GM18507 (cell line): ENCODE data around the gene C14orf119.
A peak's percentile ranks its signal among the peaks of the same experiment; 100 is the strongest.

Source experiments
- DNase-seq: peaks from one replicate; pipeline ENCODE4 v3.0.0; 2011; ENCODE audit warnings: low read depth; ENCODE audit not compliant: insufficient read length; ENCODE audit errors: extremely low spot score
- FAIRE-seq: peaks from 2 replicates; lab custom pipeline; 2011; peaks lifted over from hg19 to GRCh38; lab: Jason Lieb, UNC

Gene C14orf119

DNA sequence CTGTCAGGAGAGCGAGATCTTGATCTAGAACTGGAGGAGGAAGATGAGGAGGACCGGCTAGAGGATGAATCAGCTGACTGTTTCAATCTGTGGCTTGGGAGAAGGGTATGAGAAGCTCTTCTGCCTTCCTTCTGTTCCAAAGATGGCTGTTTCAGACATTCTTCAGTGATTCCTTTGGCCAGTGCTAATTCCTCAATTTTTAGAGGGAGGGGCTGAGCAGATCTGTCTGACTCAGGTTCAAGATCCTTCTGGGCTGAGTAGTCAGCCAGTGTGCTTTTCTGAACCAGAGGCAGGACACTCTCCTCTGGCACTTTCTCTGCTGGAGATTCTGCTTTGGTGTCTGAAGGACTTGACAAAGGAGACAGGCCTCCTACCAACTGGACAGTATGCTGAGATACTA is 15.6 kb upstream of the C14orf119 start:
- no peak for FAIRE-seq
- no peak for DNase-seq

DNA sequence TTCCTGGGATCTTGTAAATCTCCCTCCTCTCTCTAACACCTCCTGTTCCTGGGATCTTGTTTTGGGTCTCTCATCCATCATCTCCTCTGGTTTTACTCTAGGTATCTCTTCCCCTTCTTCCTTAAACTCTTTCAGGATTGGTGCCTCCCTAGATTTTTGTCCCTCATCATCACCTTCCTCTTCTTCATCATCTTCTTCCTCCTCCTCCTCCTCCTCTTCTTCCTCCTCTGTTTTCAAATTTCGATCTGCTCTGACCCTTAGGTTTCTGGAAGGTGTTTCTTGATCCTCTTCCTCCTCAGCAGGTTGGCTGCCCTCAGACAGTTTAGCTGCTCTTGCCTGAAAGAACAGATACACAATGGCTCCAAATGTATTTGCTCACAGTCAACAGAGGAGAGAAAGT is 14.8 kb upstream of the C14orf119 start:
- FAIRE-seq (no peak), DNase-seq (no peak)

DNA sequence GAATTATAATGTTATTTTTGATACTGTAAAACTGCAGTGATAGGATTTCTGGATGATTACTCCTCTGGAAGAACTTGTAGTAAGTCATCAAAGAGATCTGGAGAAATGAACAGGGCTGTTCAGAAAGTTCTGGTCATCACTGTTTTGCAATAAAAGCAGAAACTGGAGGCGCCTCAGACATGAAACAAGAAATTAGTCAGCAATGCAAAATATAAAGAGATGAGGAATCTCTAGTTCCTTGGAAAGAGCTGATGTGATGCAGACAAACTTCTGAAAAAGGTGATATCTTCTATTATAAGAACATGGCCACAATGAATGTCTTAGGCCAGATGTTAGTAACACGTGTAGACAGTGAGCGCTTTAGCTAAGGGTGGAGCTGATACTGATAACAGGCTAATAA is 9.8 kb upstream of the C14orf119 start:
- no peak for DNase-seq
- no peak for FAIRE-seq

DNA sequence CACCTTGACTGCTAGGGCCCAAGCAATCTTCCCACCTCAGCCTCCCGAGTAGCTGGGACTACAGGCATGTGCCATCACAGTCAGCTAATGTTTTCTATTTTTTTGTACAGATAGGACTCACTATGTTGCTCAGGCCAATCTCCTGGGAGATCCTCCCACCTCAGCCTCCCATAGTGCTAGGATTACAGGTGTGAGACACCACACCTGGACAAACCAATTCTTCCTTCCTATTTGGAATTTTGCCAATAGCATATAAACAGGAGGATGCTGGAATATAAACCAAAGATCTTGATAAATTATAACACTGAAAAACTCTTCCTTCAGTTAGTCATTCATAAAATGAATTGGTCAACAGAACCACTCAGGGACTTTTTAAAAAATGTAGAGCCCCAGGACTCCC is 8.7 kb upstream of the C14orf119 start:
- FAIRE-seq (no peak), DNase-seq (no peak)

DNA sequence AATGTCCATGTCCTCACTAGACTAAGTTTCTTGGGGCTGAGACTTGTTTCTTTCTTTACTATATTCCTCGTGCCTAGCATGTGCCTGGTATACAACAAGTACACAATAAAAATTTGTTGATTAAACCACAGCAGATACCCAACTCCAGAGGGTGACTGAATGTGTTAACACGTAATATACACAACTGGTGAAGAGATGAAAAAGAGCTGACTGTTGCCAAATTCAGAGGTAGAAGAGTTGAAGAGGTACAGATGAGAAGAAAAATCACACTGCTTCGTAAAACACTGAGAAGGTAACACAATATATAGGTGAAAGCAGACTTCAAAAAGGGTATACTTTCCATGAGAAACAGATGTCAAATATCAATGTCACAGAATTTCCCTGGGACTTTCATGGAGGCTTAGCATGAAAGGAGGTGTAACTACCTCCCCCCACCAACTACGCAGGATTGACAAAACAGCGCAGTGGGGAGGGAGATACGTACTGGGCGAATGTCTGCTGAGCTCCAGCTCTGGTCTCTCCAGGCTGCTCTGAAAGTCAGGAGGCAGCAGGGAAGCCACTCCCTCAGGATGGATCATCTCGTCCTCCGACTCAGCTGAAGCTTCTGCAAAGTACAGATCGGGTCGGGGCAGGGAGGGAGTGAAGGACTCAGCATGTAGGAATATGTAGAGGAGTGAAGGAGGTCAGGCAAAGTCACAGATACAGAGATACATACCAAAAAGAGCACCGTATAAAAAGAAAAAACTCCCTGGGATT is 5.6 kb upstream of the C14orf119 start:
- FAIRE-seq (no peak), DNase-seq (no peak)

DNA sequence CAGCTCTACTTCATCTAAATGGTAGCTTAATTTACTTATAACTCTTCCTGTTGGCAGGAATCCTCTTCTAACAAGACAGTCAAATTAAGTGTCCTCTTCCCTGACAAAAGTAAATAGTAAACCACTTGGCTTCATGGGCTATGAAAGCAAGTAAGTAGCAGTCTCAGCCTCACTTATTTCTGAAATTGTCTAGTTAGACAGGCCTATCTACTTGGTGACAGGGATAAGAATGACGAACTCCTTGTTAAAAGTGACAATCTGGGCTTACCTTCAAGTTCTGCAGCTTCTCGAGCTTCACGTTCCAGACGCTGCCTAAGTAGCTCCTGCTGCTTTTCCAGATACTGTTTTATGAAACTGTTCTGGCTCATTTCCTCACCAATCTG is 5.1 kb upstream of the C14orf119 start:
- DNase-seq (no peak), FAIRE-seq (no peak)

DNA sequence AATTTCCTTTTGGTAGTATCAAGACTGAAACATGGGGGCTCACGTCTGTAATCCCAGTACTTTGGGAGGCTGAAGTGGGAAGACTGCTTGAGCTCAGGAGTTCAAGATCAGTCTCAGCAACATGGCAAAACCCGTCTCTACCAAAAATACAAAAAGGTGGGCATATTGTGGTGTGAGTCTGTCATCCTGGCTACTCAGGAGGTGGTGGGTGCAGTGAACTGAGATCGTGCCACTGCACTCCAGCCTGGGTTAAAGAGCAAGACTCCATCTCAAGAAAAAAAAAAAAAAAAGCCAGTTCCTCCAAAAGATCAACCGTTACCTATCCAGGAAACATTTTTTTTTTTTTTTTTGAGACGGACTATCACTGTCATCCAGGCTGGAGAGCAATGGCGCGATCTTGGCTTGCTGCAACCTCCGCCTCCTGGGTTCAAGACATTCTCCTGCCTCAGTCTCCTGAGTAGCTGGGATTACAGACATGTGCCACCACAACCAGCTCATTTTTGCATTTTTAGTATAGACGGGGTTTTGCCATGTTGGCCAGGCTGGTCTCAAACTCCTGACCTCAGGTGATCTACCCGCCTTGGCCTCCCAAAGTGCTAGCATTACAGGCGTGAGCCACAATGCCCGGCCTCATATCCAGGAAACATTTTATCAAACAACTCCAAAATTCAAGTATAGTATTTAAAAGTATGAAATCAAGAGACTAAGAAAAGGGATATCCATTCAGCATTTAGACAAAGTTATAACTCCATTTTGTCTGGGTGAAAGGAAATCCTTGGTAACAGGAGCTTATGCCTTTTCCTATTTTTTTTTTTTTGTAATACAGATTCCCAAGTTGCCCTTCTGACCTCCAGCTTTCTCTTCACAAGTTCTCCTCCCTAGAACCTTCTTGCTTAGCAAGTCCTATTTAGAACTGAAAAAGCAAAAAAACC is 3.7 kb upstream of the C14orf119 start:
- no peak for FAIRE-seq
- DNase-seq = no peak

DNA sequence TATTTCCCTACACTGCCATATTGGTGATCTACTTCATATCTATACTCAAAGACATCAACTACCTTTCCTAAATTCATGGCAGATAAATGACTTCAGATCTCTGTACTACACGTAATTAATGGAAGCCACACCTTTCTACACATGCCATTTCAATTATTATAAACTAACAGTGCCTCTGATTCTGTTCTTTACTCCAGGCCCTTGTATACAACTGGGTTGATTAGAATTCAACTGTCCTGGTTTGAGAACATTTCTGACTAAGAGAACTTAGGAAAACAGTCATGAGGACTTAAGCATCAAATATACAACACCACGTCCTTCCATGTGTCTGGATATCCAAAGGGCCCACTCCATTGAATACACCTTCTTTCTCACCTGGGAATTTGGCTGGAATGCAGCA is 2.2 kb upstream of the C14orf119 start:
- DNase-seq (no peak), FAIRE-seq (no peak)

DNA sequence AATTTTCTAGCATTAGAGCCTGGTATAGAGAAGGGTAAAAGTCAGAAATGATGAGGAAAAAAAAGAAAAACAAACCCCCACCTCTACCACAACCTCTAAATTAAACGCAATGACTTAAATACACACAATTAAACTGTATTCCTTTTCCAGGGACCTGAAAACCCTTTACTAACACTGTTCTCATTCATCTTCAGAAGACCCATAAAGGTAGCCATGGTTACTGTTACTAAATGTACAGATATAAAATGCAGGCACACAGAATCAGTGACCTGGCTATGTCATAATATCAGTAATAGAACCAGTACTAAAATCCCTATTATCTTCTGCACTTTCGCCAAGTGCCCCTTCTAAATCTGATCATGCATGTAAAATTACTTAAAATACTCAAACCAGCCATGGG is 1.8 kb upstream of the C14orf119 start:
- DNase-seq = no peak
- FAIRE-seq = no peak

DNA sequence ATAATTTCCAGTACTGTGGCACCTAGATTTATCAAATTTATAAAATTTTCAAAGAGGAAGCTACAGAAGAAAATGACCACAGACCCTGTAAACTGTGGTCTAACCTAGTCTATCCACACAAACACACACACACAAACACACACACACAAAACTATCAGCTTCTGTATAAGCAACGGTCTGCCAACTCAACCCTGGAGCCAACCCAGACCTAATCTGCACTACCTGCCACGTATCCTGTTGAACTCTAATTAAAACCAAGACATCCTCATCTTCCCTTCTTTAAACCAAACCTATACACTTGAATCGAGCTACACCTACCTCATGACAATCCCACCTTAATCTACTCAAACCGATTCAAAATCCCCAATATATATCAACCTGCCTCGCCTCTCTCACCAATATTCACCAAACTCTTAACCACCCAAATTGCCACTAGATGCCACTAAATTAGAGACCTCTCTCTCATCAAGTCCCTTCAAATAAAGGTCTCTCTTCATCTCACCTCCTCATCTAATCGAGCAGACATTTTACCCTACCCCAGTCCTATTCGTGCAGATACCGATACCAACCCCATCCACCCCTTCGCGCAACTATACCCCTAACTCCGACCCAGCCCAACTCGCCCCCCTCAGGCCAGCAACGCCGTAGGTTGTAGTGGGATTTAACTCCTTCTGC is 1.2 kb upstream of the C14orf119 start:
- peak; percentile 81 for FAIRE-seq

DNA sequence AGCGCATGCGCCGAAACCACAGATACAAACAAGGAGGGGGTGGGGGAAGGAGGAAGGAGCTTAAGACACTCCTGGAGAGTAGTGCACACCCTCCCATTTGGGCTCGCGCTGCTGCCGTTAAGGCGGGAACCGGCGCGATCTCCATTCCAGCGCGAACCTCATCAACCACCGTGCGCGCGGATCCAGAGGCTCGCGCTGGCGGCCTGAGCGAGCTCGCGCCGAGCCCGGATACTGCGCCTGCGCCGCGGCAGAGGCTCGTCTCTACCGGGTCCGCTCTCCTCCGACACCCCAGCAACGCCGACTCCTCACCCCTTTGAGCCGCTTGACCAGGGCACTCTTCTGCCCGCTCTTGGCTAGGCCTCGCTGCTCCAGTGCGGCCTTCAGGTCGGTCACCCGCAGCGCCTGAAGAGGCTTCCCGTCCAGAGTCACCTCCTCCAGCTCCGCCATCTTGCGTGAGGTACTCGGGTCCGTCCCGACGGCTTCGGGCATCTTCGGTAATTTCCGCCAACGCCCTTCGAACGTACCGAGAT is 574 bp upstream of the C14orf119 start, which contains the start of gene ACIN1:
Gene ACIN1 (minus strand): TSS at position 471 of the 530 bp plus-strand sequence. CDS start 24 bp downstream, at position 447.
- FAIRE-seq = no peak
- peak; percentile 52 for DNase-seq

More for the DNA sequence above, 1.2 kb upstream of the C14orf119 start:
- no peak for DNase-seq

DNA sequence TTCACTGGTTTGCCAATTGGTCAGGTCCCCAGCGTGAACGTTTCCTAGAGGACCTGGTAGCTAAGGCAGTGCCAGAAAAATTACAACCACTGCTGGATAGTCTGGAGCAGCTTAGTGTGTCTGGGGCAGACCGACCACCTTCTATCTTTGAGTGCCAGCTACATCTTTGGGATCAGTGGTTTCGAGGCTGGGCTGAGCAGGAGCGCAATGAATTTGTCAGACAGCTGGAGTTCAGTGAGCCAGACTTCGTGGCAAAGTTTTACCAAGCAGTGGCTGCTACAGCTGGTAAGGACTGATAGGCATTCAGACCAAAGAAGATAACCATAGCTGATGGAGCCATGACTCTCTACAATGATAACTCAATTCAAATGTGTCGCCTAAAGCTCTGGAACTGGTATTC is 2.5 kb downstream of the C14orf119 start:
- FAIRE-seq (no peak), DNase-seq (no peak)

DNA sequence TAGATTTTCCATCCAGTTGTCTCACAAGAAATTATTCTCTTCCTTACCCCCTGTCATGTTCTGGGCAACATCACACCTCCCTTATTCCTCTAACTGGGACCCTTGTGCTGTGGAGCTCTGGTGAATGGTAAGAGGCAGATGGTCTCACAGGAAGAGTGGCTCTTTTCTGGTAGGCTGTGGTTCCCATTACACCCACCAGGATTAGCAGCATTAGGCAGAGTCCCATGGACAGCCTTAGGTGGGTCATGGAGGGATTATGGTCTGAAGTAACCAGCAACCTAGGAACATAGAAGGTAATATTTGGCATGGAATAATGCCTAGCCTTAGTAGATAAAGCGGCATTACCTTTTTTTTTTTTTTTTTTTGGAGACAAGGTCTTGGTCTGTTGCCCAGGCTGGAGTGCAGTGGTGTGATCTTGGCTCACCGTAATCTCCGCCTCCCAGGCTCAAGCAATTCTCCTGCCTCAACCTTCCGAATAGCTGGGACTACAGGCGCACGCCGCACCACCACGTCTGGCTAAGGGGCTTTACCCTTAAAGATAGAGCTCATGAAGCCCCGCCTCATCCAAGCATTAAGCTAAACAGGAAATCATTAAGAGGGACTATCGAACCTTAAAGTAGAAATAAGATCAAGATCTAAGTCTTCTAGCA is 4.0 kb downstream of the C14orf119 start:
- FAIRE-seq = no peak

DNA sequence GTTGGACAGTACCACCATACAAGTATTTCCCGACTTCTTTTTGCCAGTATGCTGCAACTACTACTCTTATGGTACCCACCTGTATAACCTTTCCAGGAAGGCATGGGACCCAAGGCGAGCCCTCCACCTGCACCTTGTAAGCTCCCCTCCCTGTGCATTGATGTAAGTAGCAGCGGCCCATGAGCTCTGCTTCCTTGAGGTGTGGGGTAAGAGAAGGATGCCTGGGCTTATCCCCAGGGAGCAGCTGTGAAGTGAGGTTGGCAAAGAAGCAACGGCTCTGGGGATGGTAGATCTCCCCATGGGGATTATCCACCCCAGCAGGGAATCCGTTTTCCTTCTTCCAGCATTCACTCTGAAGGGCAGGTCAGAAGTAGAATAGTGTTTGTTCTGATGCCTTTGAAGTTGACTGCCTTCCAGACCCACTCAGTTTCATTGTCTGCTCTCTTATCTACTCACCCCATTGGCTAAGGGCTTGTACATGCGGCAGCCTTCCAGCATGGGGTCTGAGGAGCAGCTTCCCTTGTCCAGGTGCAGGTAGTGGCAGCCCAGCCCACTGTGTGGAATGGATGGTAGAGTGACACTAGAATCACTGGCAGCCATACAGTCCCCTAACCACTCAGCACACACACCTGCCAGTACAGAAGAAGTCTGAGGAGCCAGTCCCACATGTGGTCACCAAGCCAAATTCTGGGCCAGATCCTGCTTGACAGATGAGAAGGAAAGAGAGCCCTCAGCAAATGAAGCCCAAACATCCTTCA is 6.1 kb downstream of the C14orf119 start:
- no peak for DNase-seq
- no peak for FAIRE-seq

More for the DNA sequence above, 4.0 kb downstream of the C14orf119 start:
- DNase-seq = no peak

DNA sequence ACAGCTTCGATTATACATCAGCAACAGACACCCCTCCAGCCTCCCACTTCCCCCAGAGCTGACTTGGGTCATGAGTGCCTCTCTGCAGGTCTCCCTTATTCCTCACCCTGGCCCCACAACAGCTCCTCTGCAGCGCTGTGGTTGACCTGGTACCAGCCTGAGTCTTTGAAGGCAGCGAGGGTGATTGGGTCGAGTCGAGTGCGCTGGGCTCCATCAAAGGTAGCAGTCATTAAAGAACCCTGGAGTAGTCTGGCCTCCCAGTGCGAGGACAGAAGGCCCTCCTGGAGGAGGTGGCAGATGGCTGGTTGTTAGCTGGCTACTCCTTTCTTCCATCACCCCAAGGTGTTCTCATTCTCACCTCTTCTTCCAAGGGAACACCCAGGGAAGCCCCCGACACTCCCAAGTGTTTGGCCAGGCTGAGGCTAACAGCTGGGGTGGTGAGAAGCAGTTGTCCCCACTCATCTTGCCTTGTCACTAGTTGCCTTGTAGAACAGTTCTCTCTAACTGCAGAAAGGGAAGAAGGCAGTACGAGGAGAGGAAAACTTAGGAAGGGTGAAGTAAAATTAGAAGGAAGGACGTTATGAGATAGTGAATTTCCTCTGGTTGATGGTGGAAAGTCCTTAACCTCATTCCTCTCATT is 6.8 kb downstream of the C14orf119 start:
- no peak for FAIRE-seq
- no peak for DNase-seq

DNA sequence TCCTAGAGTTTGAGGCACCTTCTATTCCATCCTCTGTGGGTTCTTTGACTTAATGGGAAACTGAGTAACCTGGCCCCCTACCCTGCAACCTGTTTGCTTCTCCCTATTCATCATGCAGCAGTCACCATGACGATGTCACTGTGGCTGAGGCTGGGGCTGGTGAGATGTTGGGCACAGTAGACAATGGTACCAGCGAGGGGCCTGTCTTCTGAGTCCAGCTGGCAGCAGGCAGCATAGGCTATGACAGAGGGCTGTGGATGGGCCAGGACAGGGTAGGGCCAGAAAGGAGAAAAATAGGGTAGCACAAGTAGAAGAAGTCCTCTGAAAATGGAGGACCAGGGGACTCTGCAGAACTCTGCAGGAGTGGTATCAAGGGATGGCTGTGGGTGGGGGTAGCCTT is 7.5 kb downstream of the C14orf119 start:
- DNase-seq (no peak), FAIRE-seq (no peak)

DNA sequence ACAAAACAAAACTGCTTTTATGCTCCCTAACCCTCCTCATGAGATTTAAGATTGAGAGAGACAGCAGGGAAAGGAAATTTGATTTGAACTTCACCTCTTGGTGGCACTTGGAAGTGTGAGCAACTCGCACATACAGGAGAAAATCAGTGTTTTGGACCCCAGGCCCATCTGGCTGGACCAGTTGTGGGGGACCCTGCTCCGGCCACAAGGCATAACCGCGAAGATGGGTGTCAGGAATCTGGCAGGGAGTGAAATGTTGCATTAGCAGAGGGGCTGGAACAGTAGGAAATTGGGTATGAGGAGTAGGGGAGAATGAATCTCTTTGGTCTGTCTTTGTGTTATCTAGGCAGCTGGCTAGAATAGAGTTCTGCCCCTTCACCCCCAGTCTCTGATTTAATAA is 8.3 kb downstream of the C14orf119 start:
- DNase-seq (no peak), FAIRE-seq (no peak)

DNA sequence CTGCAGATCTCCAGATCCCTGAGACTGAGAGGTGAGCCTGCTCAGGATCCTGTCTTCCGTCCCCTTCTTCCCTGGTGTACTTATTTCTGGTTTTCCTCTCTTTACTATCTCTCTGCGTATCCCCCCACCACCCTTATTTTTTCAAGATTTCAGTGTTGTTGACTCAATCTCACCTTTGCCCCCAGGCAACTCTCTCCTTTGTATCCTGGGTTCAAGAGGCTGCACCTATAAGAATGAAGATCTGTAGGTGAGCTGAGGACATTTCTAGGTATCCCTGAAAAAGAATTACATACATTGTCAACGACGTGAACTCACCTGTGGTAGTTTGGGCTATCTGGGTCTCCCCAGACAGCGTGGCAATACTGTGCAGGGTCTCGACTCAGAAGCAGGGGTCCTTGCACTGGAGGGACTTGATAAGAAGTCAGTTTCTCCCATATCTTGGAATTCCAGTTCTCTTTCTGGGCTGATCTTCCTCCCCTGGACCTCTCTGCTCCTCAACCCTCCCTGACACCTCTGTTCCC is 8.8 kb downstream of the C14orf119 start:
- FAIRE-seq = no peak
- DNase-seq = no peak
